H1 (cell line): ENCODE results near the gene CHD3. TPM values are rescaled to one million over a fixed set of nuclear protein-coding genes. Genes with fewer than 3 reads are reported as not detected.

ENCODE experiments used
- CTCF ChIA-PET: fragments of 300-600 bp; sonication (Branson Sonifier 250); formaldehyde crosslinking; loops from one replicate; lab custom pipeline; 2021; ENCODE audit not compliant: partially characterized antibody; lab: Charles Lee
- POLR2A ChIA-PET: fragments of 300-600 bp; sonication (Branson Sonifier 250); formaldehyde crosslinking; loops from one replicate; lab custom pipeline; 2021; ENCODE audit warnings: inconsistent platforms; ENCODE audit not compliant: partially characterized antibody; lab: Charles Lee
- DNase-seq, 2 experiments: peaks; one replicate each; pipeline versions ENCODE4 v3.0.0 to v3.0.0-alpha.2; 2010 to 2022; ENCODE audit warnings: low spot score in 2 of 2, low read depth in 1 of 2, mixed read lengths in 1 of 2
- FAIRE-seq: peaks from 2 replicates; lab custom pipeline; 2011; peaks lifted over from hg19 to GRCh38; lab: Jason Lieb, UNC
- H2AFZ ChIP-seq: 2 replicates; pipeline ENCODE4 v1.8.1; 2012; ENCODE audit warnings: low read length, inconsistent platforms
- H2AK5ac ChIP-seq: 2 replicates; pipeline ENCODE4 v1.6.1; 2013; ENCODE audit warnings: low read depth, low read length
- H2BK120ac ChIP-seq: replicated peaks from 2 replicates; pipeline ENCODE3; 2013; ENCODE audit warnings: low read depth, low read length, inconsistent platforms
- H2BK12ac ChIP-seq: 2 replicates; pipeline ENCODE4 v1.6.1; 2013; ENCODE audit warnings: low read depth, low read length
- H2BK15ac ChIP-seq: 2 replicates; pipeline ENCODE4 v1.6.1; 2013; ENCODE audit warnings: low read length
- H2BK20ac ChIP-seq: 2 replicates; pipeline ENCODE4 v1.6.1; 2013; ENCODE audit warnings: low read length
- H2BK5ac ChIP-seq: 2 replicates; pipeline ENCODE4 v1.6.1; 2013; ENCODE audit warnings: low read depth, low read length
- H3K14ac ChIP-seq: 2 replicates; pipeline ENCODE4 v1.6.1; 2013; ENCODE audit warnings: inconsistent platforms; ENCODE audit not compliant: insufficient read length
- H3K18ac ChIP-seq: 2 replicates; pipeline ENCODE4 v1.6.1; 2013; ENCODE audit warnings: low read length; ENCODE audit errors: extremely low read depth
- H3K23ac ChIP-seq: 2 replicates; pipeline ENCODE4 v1.6.1; 2013; ENCODE audit warnings: inconsistent platforms; ENCODE audit not compliant: insufficient read length
- H3K23me2 ChIP-seq: 2 replicates; pipeline ENCODE4 v1.6.1; 2013; ENCODE audit warnings: low read depth, low read length
- H3K27ac ChIP-seq: 2 replicates; pipeline ENCODE4 v1.6.1; 2011; ENCODE audit warnings: low read depth, low read length, inconsistent platforms
- H3K27me3 ChIP-seq, 4 experiments: replicated peaks in 1 of 4; 1 replicate in 1 of 4; 2 replicates in 3 of 4; pipeline versions ENCODE4 v1.6.1 to v1.8.1; 2011 to 2013; ENCODE audit warnings: low read length in 3 of 4, mild to moderate bottlenecking in 3 of 4, inconsistent platforms in 2 of 4, mixed read lengths in 2 of 4, moderate library complexity in 1 of 4; ENCODE audit not compliant: control insufficient read depth in 3 of 4, insufficient read depth in 3 of 4; ENCODE audit errors: extremely low read depth in 1 of 4
- H3K36me3 ChIP-seq, 4 experiments: 2 replicates each; pipeline versions ENCODE4 v1.6.1 to v1.8.1; 2011 to 2013; ENCODE audit warnings: mild to moderate bottlenecking in 4 of 4, low read length in 3 of 4, moderate library complexity in 2 of 4, control low read depth in 1 of 4, inconsistent platforms in 1 of 4; ENCODE audit not compliant: insufficient read depth in 4 of 4, control insufficient read depth in 2 of 4
- H3K4ac ChIP-seq: replicated peaks from 2 replicates; pipeline ENCODE3; 2013; ENCODE audit warnings: low read length, low read depth, mixed read lengths, inconsistent platforms; ENCODE audit not compliant: insufficient read length
- H3K4me1 ChIP-seq, 4 experiments: replicated peaks in 1 of 4; 1 replicate in 1 of 4; 2 replicates in 3 of 4; pipeline versions ENCODE4 v1.6.1 to v1.8.1; 2011 to 2013; ENCODE audit warnings: low read length in 3 of 4, inconsistent platforms in 2 of 4, mixed read lengths in 1 of 4; ENCODE audit not compliant: insufficient read depth in 4 of 4, control insufficient read depth in 3 of 4
- H3K4me2 ChIP-seq, 2 experiments: 2 replicates each; pipeline versions ENCODE4 v1.6.1 to v1.8.1; 2011 to 2013; ENCODE audit warnings: low read depth in 2 of 2, low read length in 2 of 2, control low read depth in 1 of 2, inconsistent platforms in 1 of 2, mild to moderate bottlenecking in 1 of 2; ENCODE audit not compliant: insufficient read depth in 1 of 2
- H3K4me3 ChIP-seq, 4 experiments: fragments of 200-600, 300-600 bp in 1 of 4; sonication (generic), shearing (Covaris generic), sonication (Bioruptor Twin) in 1 of 4; 2 replicates each; pipeline versions ENCODE4 v1.5.1 to v1.8.1; 2011 to 2016; ENCODE audit warnings: low read length in 4 of 4, low read depth in 3 of 4, control low read depth in 2 of 4, inconsistent platforms in 2 of 4, mild to moderate bottlenecking in 2 of 4, mixed read lengths in 1 of 4, moderate library complexity in 1 of 4; ENCODE audit not compliant: insufficient read depth in 2 of 4; ENCODE audit errors: extremely low read depth in 1 of 4
- H3K56ac ChIP-seq: replicated peaks from 2 replicates; pipeline ENCODE3; 2013; ENCODE audit warnings: low read depth, mild to moderate bottlenecking, mixed read lengths, low read length, inconsistent platforms; ENCODE audit not compliant: insufficient read length
- H3K79me1 ChIP-seq: 2 replicates; pipeline ENCODE4 v1.6.1; 2013; ENCODE audit warnings: low read depth, low read length, control low read depth
- H3K79me2 ChIP-seq, 2 experiments: 2 replicates each; pipeline versions ENCODE4 v1.6.1 to v1.8.1; 2012 to 2013; ENCODE audit warnings: low read length in 2 of 2, mild to moderate bottlenecking in 2 of 2, inconsistent platforms in 1 of 2; ENCODE audit not compliant: insufficient read depth in 2 of 2, control insufficient read depth in 1 of 2
- H3K9ac ChIP-seq, 4 experiments: replicated peaks in 1 of 4; 1 replicate in 1 of 4; 2 replicates in 3 of 4; pipeline versions ENCODE4 v1.6.1 to v1.8.1; 2011 to 2013; ENCODE audit warnings: low read depth in 3 of 4, low read length in 3 of 4, control low read depth in 2 of 4, mild to moderate bottlenecking in 2 of 4, moderate library complexity in 2 of 4, inconsistent platforms in 1 of 4; ENCODE audit errors: extremely low read depth in 1 of 4
- H3K9me3 ChIP-seq, 2 experiments: 2 replicates each; pipeline versions ENCODE4 v1.6.1 to v1.8.1; 2012 to 2013; ENCODE audit warnings: mild to moderate bottlenecking in 2 of 2, moderate library complexity in 2 of 2, control low read depth in 1 of 2, inconsistent platforms in 1 of 2, low read depth in 1 of 2, low read length in 1 of 2, mixed read lengths in 1 of 2; ENCODE audit not compliant: insufficient read depth in 2 of 2
- H4K20me1 ChIP-seq, 2 experiments: replicated peaks in 1 of 2; 2 replicates each; pipeline versions ENCODE3 to v1.8.1; 2011 to 2013; ENCODE audit warnings: inconsistent platforms in 2 of 2, low read length in 2 of 2, mild to moderate bottlenecking in 1 of 2; ENCODE audit not compliant: insufficient read depth in 2 of 2, control insufficient read depth in 1 of 2
- H4K5ac ChIP-seq: 2 replicates; pipeline ENCODE4 v1.6.1; 2013; ENCODE audit warnings: low read length, low read depth, mixed read lengths, inconsistent platforms; ENCODE audit not compliant: insufficient read length
- H4K8ac ChIP-seq: 2 replicates; pipeline ENCODE4 v1.8.0; 2013; ENCODE audit warnings: mild to moderate bottlenecking, moderate library complexity, low read length, inconsistent platforms; ENCODE audit not compliant: insufficient read depth; ENCODE audit errors: extremely low read depth
- H4K91ac ChIP-seq: replicated peaks from 2 replicates; pipeline ENCODE3; 2013; ENCODE audit warnings: low read length, mixed read lengths, inconsistent platforms; ENCODE audit not compliant: insufficient read length
- ATF2 ChIP-seq: IDR thresholded peaks from 2 replicates; pipeline ENCODE4 v1.6.1; 2012; ENCODE audit warnings: low read length, inconsistent platforms
- KDM1A ChIP-seq: fragments of 200-600, 300-600 bp; sonication (generic); IDR thresholded peaks from 2 replicates; pipeline ENCODE4 v1.7.1; 2016; ENCODE audit warnings: mild to moderate bottlenecking, low read length, borderline replicate concordance
- MAX ChIP-seq: IDR thresholded peaks from 2 replicates; pipeline ENCODE4 v1.6.1; 2012; ENCODE audit warnings: inconsistent platforms
- SRF ChIP-seq: IDR thresholded peaks from 2 replicates; pipeline ENCODE4 v1.6.1; 2011; ENCODE audit warnings: mild to moderate bottlenecking, low read depth, low read length, moderate library complexity
- WGBS, 2 experiments: shearing (Covaris generic) in 1 of 2; methylation state at CpG; one replicate each; pipeline versions ENCODE4 v1.1.6 to v1.1.7; 2013 to 2015; ENCODE audit warnings: low lambda C conversion rate in 2 of 2, mixed read lengths in 2 of 2, inconsistent platforms in 1 of 2, low coverage in 1 of 2, missing lambda C conversion rate in 1 of 2; ENCODE audit not compliant: insufficient replicate concordance in 2 of 2, insufficient coverage in 1 of 2, insufficient read length in 1 of 2; ENCODE audit errors: extremely low coverage in 1 of 2, missing lambda C conversion rate in 1 of 2; 5-methylcytosine and 5-hydroxymethylcytosine counted together
- polyA plus RNA-seq, 7 experiments: library from polyadenylated mRNA; depleted of rRNA in 3 of 7; stranded (reverse) in 5 of 7; unstranded in 2 of 7; fragments of >200 nt in 5 of 7; fragments of 200-250 nt in 2 of 7; gene quantifications; 1 replicate in 5 of 7; 2 replicates in 1 of 7; 4 replicates in 1 of 7; pipeline versions ENCODE4 v1.2.1 to v1.2.3, GENCODE V29; 2011 to 2013; ENCODE audit warnings: missing spikeins in 2 of 7, mixed read lengths in 2 of 7
- total RNA-seq: library from RNA; stranded (reverse); fragmentation: NEBNext Ultra II Directional; extraction: Animal tissue kit (Norgen Biotek cat#: 25700); gene quantifications from 2 replicates; pipeline ENCODE4 v1.2.1, GENCODE V29; 2021

CHD3 gene
- total and polyA plus RNA-seq, 2 of the 8 experiments (the other 6 are each of a cell fraction or from before 2014, with no cell fraction given): 12.3 to 12.9 TPM

GRCh38 chr17:7846765-7847661 is 41.6 kb upstream of the CHD3 start:
- Histone ChIP-seq H2AFZ (no peak overlapping the region), H3K23ac (no peak overlapping the region), H3K4me3 (no peak overlapping the region), H3K36me3 (no peaks in the 10 kb centered on the region; a peak in 3 of 8 replicates), H3K27ac (no peak overlapping the region), H3K23me2 (peaks cover 33% of the 10 kb centered on the region), H4K20me1 (peaks cover 12 to 20% of the 10 kb centered on the region in 2 experiments), H3K9me3 (no peaks in the 10 kb centered on the region), H2BK5ac (no peak overlapping the region), H2BK20ac (no peak overlapping the region), H2AK5ac (no peak overlapping the region), H3K4me1 (peaks cover 0 to 24% (median 13%) of the 10 kb centered on the region in 4 experiments; a peak in 6 of 7 replicates), H3K9ac (no peak overlapping the region), H4K8ac (peak overlapping the region; percentile 64; the same call in 1 of the 2 replicates), H3K4ac (no peak overlapping the region), H2BK15ac (no peak overlapping the region), H3K14ac (no peak overlapping the region), H3K79me2 (no peaks in the 10 kb centered on the region), H3K79me1 (no peaks in the 10 kb centered on the region), H4K5ac (no peak overlapping the region), H3K4me2 (no peak overlapping the region), H4K91ac (no peak overlapping the region), H3K27me3 (peaks cover 2 to 23% (median 21%) of the 10 kb centered on the region in 4 experiments), H3K56ac (no peak overlapping the region), H2BK12ac (no peak overlapping the region), H3K18ac (no peak overlapping the region), H2BK120ac (no peak overlapping the region)
- no peak for DNase-seq
- CTCF ChIA-PET: interaction anchor here (0.7 to 2.1 kb wide), 4 partner anchors 10 to 130 kb away, joined by 3 to 6 read pairs (median 4); partner anchors contain the start of gene DNAH2
- POLR2A ChIA-PET: interaction anchor here (1.4 to 1.5 kb wide), 2 partner anchors 10 kb away, joined by 6 to 11 read pairs; partner anchors contain the start of genes CYB5D1 and NAA38
- 80% methylated on average over 21 of the region's 34 CpGs; no CpG with 5 or more reads in 1 of the 2 experiments for WGBS, 2 experiments
- FAIRE-seq: no peak
- no peak for TF ChIP-seq KDM1A
- TF ChIP-seq MAX: no peak
- no peak for TF ChIP-seq SRF
- TF ChIP-seq ATF2: no peak
- TF ChIP-seq, all 59 proteins: peak for 0
